LNCaP clone FGC (cell line): ENCODE results near the gene UNC13A.

Experiments
- DNase-seq: peaks from one replicate; pipeline ENCODE4 v3.0.0-alpha.2; 2011; ENCODE audit warnings: low read depth
- H3K4me3 ChIP-seq: 2 replicates; pipeline ENCODE4 v1.5.1; 2011; ENCODE audit warnings: mild to moderate bottlenecking, low read depth, low read length, control low read depth
- TF ChIP-seq, protein P1 (sequence below): IDR thresholded peaks from 2 replicates; pipeline ENCODE4 v1.5.1; 2012; ENCODE audit warnings: mild to moderate bottlenecking; ENCODE audit not compliant: control insufficient read depth, insufficient read depth; ENCODE audit errors: extremely low read depth

The UNC13A gene

DNA sequence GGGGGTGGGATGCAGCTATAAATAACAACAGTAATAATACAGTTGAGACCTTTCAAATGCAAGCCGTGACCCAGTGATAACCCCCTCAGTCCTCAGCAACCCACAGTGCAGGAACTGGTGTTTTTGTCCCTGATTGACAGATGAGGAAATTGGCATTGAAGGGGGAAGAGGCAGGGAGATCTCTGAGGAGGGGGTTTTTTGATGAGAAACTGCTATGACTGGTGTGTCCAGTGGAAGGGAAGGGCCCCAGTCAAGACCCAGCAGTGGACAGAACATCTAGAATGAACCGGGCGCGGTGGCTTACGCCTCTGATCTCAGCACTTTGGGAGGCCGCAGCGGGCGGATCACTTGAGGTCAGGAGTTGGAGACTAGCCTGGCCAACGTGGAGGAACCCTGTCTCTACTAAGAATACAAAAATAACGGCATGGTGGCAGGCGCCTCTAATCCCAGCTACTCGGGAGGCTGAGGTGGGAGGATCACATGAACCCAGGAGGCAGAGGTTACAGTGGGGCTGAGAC, 33.0 kb upstream of the UNC13A start:
- no peak overlapping the region for H3K4me3 ChIP-seq
- DNase-seq, result no peak
- TF ChIP-seq, protein P1, sequence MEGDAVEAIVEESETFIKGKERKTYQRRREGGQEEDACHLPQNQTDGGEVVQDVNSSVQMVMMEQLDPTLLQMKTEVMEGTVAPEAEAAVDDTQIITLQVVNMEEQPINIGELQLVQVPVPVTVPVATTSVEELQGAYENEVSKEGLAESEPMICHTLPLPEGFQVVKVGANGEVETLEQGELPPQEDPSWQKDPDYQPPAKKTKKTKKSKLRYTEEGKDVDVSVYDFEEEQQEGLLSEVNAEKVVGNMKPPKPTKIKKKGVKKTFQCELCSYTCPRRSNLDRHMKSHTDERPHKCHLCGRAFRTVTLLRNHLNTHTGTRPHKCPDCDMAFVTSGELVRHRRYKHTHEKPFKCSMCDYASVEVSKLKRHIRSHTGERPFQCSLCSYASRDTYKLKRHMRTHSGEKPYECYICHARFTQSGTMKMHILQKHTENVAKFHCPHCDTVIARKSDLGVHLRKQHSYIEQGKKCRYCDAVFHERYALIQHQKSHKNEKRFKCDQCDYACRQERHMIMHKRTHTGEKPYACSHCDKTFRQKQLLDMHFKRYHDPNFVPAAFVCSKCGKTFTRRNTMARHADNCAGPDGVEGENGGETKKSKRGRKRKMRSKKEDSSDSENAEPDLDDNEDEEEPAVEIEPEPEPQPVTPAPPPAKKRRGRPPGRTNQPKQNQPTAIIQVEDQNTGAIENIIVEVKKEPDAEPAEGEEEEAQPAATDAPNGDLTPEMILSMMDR, result no peak

DNA sequence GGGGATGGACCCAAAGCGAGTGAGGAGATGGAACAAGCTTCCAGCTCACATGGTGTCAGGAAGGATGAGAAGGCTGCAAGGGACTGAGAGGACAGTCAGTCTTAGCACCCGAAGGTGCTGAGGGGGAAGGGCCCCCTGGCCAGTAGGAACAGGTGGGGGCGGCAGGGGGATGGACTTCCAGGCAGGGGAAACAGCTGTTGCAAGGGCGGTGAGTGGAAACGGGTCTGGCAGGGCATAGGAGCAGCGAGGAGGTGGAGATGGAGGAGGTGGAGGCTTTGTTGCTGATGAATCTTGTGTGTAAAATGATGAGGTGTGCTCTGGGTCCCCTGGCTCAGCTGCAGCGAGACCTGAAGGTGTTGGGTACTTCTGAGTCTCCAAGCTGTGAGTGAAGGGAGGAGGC, 32.3 kb upstream of the UNC13A start:
- TF ChIP-seq, protein P1, result no peak
- DNase-seq, result no peak
- H3K4me3 ChIP-seq, result peak overlapping the region; percentile 96

DNA sequence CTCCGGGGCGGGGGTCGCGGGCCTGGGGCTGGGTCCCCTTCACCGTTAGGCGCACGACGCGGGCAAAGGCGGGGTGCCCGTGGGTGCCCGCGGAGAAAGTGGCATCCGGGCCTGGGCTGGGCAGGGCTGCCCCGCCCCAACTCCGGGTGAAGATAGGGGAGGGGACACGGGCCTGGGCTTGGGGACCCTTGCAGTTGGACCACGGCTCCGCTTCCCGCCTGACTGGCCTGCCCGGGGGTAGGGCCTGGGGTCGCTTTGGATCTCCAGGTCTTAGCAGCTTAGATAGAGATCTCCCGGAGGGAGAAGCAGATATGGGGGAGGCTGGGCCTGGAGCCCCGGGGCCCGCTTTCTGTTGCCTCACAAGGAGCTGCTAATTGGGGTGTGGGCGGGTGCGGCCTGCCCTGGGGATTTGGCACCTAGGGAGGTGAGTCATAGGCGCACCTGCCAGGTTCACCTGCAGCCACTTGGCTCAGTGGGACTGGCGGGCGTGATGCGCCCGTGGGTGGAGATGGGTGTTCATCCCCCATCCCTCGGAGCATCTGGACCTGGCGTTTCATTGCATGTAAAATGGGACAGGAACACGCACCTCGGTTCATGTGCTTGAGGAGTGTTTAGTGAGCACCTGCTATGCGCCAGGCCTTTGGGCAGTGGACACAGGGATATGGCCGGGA, 31.7 kb upstream of the UNC13A start:
- peak overlapping the region; percentile 96 for H3K4me3 ChIP-seq
- TF ChIP-seq, protein P1, result no peak
- DNase-seq, result no peak

DNA sequence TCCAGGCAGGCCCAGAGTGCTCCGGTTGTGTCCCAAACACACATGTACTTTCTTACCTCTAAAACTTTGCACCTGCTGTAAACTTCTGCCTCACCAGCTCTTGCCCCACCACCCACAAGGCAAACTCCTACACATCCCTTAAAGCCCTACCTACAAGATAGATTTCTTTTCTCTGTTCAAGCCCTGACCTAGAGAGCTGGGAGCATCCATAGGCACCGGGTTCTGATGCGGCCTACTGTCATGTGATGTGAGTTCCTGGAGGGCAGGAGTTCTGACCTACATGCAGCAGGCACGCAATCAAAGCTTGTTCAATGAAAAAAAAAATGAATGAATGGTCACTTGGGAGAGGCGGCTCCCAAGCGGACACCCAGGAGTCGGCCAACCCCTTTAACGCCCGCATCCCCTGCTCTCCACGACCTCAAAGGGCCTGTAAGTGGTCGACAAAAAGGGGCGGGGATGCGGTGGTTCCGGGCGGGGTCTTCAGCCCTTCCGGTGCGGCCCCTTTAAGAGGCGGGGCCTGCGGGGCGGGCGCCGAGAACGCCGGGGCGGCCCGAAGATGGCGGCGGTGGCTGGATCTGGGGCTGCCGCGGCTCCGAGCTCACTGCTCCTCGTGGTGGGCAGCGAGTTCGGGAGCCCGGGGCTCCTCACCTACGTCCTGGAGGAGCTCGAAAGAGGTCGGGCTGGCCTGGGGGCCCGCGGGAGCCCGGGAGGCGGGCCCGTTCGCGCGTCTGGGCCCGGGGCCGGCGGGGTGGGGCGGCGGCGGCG, 31.0 kb upstream of the UNC13A start, which contains the start of gene MAP1S:
MAP1S (plus strand) TSS at position 534 of the 765 bp plus-strand sequence; CDS start at position 557, 23 bp downstream.
- TF ChIP-seq, protein P1, result no peak
- peak within 1 kb of the TSS; percentile 96 for H3K4me3 ChIP-seq
- peak; percentile 15 for DNase-seq

DNA sequence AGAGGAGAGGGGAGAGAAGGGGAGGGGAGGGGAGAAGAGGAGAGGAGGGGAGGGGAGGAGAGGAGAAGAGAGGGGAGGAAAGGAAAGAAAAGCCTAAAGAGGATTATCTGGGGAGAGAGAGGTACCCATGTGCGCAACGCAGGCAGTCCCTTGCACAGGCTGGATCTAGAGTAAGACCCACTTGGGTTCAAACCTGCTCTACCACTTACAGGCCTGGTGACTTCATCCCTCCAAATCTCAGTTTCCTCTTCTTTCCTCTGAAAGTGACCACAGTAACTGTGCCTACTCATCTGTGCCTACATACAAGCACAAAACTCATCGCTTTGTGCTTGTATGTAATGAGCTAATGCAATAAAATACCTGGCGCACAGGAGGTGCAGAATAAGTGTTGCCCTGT, 30.4 kb upstream of the UNC13A start:
- no peak for DNase-seq

DNA sequence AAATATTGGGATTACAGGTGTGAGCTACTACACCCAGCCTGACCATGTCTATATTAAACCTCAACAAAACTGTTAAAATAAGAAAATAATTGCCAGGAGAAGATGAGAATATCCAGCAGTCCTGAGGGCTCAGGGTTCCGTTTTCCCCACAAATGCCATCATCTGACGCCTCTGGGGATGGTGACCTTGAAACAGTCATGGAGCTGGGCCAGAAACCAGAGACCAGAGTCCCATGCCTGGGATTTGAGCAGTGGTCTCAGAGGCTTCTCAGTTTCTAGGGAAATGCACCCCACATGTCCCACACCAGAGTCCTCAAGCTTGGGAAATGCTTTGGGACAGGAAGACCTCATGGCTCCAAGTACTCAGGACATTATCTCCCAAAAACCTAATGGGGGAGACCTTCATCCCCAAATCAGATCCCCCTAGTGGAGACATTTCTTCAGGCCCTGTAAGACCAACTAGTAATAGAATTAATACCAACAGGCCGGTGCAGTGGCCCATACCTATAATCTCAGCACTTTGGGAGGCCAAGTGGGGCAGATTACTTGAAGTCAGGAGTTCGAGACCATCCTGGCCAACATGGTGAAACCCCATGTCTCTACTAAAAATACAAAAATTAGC, 28.3 kb upstream of the UNC13A start:
- no peak overlapping the region for H3K4me3 ChIP-seq
- TF ChIP-seq, protein P1, result no peak
- DNase-seq, result no peak

More for the DNA sequence above, 30.4 kb upstream of the UNC13A start:
- H3K4me3 ChIP-seq, result peak overlapping the region; percentile 96
- TF ChIP-seq, protein P1, result no peak
